ENCODE results near the gene TPI1. TPM values are rescaled to one million over a fixed set of nuclear protein-coding genes. Genes with fewer than 3 reads are reported as not detected.

TPI1 gene
- total and polyA plus RNA-seq, 4 donors: 190 to 547 (median 396) TPM

DNA sequence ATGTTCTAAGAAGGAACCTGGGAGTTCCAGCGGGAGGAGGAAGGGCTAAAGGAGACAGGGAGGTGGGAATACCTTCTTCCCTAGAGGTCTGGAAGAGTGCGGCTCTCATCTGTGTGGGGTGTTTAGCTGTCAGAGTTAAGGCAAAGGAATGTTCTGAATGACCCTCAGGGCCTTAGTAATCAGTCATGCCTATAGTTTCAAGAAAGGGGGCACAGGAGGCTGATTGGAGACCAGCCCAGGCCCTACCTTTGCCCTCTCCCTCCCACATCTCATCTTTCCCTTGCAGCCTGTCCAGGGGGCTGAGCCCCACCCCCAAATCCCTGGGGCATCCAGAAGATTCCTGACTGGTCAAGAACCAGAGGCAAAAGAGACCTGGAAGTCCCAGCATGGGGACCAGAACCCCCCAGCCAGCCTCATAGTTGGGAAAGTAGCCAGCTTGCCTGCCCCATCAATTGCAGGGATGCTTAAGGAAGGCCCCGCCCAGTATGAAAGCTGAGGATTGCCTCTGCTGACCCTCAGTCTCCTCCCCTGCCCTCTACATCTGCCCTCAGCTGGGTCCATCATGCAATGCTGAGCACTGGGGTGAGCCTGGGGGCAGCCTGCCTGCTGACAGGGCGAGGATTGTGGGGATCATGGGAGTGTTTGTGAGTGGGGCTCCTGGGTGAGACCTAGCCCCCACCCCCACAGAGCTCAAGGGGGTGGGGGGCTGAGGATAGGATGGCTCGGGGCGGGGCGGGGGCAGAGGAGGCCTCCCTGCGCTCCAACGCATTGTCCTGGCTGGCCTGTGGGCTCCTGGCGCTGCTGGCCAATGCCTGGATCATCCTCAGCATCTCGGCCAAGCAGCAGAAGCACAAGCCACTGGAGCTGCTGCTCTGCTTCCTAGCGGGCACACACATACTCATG, 43.9 kb upstream of the TPI1 start:
- peaks cover 2 to 40% (median 29%) of the 10 kb centered on the region in 4 donors for H3K4me1 ChIP-seq (ENCODE audit: control insufficient read depth in 4 of 4, insufficient read depth in 4 of 4, low read length in 3 of 4)
- H3K9me3 ChIP-seq (ENCODE audit: control insufficient read depth in 4 of 4, low read length in 3 of 4): no peaks in the 10 kb centered on the region
- WGBS: 88% methylated on average over 12 of the region's 12 CpGs
- no peak overlapping the region for H3K27ac ChIP-seq (ENCODE audit: low read depth in 1 of 2, low read length in 2 of 2)
- H3K9ac ChIP-seq (ENCODE audit: low read depth in 1 of 2, low read length in 2 of 2): no peak overlapping the region
- TF ChIP-seq YY1 (IDR thresholded peaks at IDR 0.05) (no peak), JUND (IDR thresholded peaks at IDR 0.05) (no peak), HNF4G (IDR thresholded peaks at IDR 0.05) (no peak), GABPA (IDR thresholded peaks at IDR 0.05 in 1 of 2, conservative IDR thresholded peaks at IDR 0.05 in 1 of 2) (no peak), TAF1 (conservative IDR thresholded peaks at IDR 0.05) (no peak), FOXA1 (IDR thresholded peaks at IDR 0.05) (no peak), EGR1 (IDR thresholded peaks at IDR 0.05; ENCODE audit: low read depth in 2 of 2) (no peak), RXRA (IDR thresholded peaks at IDR 0.05) (no peak), SP1 (IDR thresholded peaks at IDR 0.05) (no peak), HNF4A (conservative IDR thresholded peaks at IDR 0.05) (no peak), RAD21 (IDR thresholded peaks at IDR 0.05) (no peak), FOXA2 (IDR thresholded peaks at IDR 0.05) (no peak)
- TF ChIP-seq, protein P1, sequence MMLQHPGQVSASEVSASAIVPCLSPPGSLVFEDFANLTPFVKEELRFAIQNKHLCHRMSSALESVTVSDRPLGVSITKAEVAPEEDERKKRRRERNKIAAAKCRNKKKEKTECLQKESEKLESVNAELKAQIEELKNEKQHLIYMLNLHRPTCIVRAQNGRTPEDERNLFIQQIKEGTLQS (IDR thresholded peaks at IDR 0.05): no peak
- TF ChIP-seq, protein P2, sequence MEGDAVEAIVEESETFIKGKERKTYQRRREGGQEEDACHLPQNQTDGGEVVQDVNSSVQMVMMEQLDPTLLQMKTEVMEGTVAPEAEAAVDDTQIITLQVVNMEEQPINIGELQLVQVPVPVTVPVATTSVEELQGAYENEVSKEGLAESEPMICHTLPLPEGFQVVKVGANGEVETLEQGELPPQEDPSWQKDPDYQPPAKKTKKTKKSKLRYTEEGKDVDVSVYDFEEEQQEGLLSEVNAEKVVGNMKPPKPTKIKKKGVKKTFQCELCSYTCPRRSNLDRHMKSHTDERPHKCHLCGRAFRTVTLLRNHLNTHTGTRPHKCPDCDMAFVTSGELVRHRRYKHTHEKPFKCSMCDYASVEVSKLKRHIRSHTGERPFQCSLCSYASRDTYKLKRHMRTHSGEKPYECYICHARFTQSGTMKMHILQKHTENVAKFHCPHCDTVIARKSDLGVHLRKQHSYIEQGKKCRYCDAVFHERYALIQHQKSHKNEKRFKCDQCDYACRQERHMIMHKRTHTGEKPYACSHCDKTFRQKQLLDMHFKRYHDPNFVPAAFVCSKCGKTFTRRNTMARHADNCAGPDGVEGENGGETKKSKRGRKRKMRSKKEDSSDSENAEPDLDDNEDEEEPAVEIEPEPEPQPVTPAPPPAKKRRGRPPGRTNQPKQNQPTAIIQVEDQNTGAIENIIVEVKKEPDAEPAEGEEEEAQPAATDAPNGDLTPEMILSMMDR (IDR thresholded peaks at IDR 0.05; ENCODE audit: low read depth, low read length, missing input control): no peak
- TF ChIP-seq, protein P3, sequence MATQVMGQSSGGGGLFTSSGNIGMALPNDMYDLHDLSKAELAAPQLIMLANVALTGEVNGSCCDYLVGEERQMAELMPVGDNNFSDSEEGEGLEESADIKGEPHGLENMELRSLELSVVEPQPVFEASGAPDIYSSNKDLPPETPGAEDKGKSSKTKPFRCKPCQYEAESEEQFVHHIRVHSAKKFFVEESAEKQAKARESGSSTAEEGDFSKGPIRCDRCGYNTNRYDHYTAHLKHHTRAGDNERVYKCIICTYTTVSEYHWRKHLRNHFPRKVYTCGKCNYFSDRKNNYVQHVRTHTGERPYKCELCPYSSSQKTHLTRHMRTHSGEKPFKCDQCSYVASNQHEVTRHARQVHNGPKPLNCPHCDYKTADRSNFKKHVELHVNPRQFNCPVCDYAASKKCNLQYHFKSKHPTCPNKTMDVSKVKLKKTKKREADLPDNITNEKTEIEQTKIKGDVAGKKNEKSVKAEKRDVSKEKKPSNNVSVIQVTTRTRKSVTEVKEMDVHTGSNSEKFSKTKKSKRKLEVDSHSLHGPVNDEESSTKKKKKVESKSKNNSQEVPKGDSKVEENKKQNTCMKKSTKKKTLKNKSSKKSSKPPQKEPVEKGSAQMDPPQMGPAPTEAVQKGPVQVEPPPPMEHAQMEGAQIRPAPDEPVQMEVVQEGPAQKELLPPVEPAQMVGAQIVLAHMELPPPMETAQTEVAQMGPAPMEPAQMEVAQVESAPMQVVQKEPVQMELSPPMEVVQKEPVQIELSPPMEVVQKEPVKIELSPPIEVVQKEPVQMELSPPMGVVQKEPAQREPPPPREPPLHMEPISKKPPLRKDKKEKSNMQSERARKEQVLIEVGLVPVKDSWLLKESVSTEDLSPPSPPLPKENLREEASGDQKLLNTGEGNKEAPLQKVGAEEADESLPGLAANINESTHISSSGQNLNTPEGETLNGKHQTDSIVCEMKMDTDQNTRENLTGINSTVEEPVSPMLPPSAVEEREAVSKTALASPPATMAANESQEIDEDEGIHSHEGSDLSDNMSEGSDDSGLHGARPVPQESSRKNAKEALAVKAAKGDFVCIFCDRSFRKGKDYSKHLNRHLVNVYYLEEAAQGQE (IDR thresholded peaks at IDR 0.05): no peak
- TF ChIP-seq, protein P4, sequence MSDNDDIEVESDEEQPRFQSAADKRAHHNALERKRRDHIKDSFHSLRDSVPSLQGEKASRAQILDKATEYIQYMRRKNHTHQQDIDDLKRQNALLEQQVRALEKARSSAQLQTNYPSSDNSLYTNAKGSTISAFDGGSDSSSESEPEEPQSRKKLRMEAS (IDR thresholded peaks at IDR 0.05): no peak
- DNase-seq (ENCODE audit: low spot score): no peak
- no peaks in the 10 kb centered on the region for H3K36me3 ChIP-seq (ENCODE audit: control insufficient read depth in 4 of 4, insufficient read depth in 3 of 4, low read depth in 1 of 4, low read length in 3 of 4)
- no peak overlapping the region for H3K4me3 ChIP-seq (ENCODE audit: low read depth in 1 of 3, low read length in 3 of 3)
- H3K27me3 ChIP-seq (ENCODE audit: control insufficient read depth in 4 of 4, insufficient read depth in 4 of 4, low read length in 3 of 4): peaks cover 0 to 2% (median 0%) of the 10 kb centered on the region in 4 donors

Data from liver (tissue), 9 donors.